Measurements from ENCODE around the gene TMEM147.

The TMEM147 gene

DNA sequence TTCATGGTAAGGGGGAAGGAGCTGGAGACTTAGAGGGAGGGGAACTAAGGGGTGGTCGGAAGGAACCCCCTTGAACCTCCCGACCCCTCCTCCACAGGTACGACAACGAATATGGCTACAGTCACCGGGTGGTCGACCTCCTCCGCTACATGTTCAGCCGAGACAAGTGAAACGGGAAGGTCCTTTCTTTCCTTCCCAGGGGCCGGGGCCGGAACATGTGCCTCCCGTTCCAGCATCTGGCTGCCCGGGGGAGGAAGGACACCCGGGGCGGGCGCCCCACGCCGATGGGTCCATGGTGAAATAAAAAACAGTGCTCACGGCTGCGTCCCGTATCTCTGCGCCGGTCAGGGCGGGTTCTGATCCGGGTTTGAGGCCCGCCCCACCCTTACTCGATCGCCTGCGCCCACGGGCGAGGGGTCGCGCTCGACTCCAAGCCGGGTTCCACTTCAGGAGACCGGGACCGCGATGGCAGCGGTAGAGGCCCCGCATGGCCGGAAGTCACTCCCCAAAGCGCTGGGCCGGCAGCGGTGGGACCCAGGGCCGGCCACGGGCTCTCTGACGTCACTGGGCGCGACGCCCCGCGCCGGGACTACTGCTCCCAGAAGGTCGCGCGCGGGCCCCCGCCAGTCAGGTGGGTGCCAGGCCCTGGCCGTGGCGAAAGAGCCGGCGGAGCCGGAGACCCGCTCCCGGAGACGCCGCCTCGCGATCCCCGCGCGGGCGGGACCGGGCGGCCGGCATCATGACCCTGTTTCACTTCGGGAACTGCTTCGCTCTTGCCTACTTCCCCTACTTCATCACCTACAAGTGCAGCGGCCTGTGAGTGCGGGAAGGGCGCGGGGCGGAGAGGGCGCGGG is at the start of gene TMEM147 (continued):
- TF ChIP-seq ZSCAN16 (tag by site-specific recombination; IDR thresholded peaks at IDR 0.05): peak; percentile 28; the same call in 1 of the 2 replicates
- peak; percentile 82; the same call in 1 of the 2 replicates for TF ChIP-seq ZNF2 (tag by site-specific recombination; IDR thresholded peaks at IDR 0.05)
- TF ChIP-seq KLF17 (tag by site-specific recombination; IDR thresholded peaks at IDR 0.05): peak; percentile 94
- no peak; the same call in 1 of the 2 replicates for TF ChIP-seq OVOL3 (tag by site-specific recombination; IDR thresholded peaks at IDR 0.05)
- peak; percentile 80; the same call in 1 of the 2 replicates for TF ChIP-seq ZNF24 (tag by site-specific recombination; IDR thresholded peaks at IDR 0.05)
- TF ChIP-seq ZNF449 (tag by site-specific recombination; IDR thresholded peaks at IDR 0.05): peak; percentile 64; the same call in 1 of the 2 replicates
- TF ChIP-seq ZNF155 (tag by site-specific recombination; IDR thresholded peaks at IDR 0.05): no peak
- peak; percentile 95 for TF ChIP-seq ZBTB21 (tag by site-specific recombination; IDR thresholded peaks at IDR 0.05)
- TF ChIP-seq ZNF549 (tag by site-specific recombination; IDR thresholded peaks at IDR 0.05): no peak
- peak; percentile 89 for TF ChIP-seq SP2 (tag by site-specific recombination; IDR thresholded peaks at IDR 0.05)
- TF ChIP-seq ZNF518A (tag by site-specific recombination; conservative IDR thresholded peaks at IDR 0.05; ENCODE audit: low read depth): peak; percentile 62; the same call in 1 of the 2 replicates
- peak; percentile 6; the same call in 1 of the 2 replicates for TF ChIP-seq ZNF623 (tag by site-specific recombination; IDR thresholded peaks at IDR 0.05)
- TF ChIP-seq ZNF785 (tag by site-specific recombination; IDR thresholded peaks at IDR 0.05): peak; percentile 78; the same call in 1 of the 2 replicates
- peak; percentile 34; the same call in 1 of the 2 replicates for TF ChIP-seq GFI1B (tag by site-specific recombination; IDR thresholded peaks at IDR 0.05)
- peak; percentile 77; the same call in 1 of the 2 replicates for TF ChIP-seq PBX3 (CRISPR knock-in tag; IDR thresholded peaks at IDR 0.05)
- TF ChIP-seq ZNF302 (tag by site-specific recombination; IDR thresholded peaks at IDR 0.05; ENCODE audit: low read depth): no peak
- peak; percentile 83 for TF ChIP-seq SP7 (tag by site-specific recombination; IDR thresholded peaks at IDR 0.05)
- peak; percentile 27; the same call in 1 of the 2 replicates for TF ChIP-seq ZNF548 (tag by site-specific recombination; IDR thresholded peaks at IDR 0.05)
- TF ChIP-seq KLF9 (tag by site-specific recombination; IDR thresholded peaks at IDR 0.05; ENCODE audit: low read depth): no peak; the same call in 1 of the 2 replicates
- peak; percentile 100 for TF ChIP-seq ZFP69B (tag by site-specific recombination; IDR thresholded peaks at IDR 0.05)
- 0 out of 2 replicates have a peak, but pooled peaks have one; percentile 43 for TF ChIP-seq ZNF791 (tag by site-specific recombination; IDR thresholded peaks at IDR 0.05)
- peak; percentile 39 for TF ChIP-seq ZNF146 (tag by site-specific recombination; IDR thresholded peaks at IDR 0.05)
- peak; percentile 35 for TF ChIP-seq ZBTB48 (tag by site-specific recombination; IDR thresholded peaks at IDR 0.05)
- TF ChIP-seq ZFHX2 (tag by site-specific recombination; conservative IDR thresholded peaks at IDR 0.05): no peak; the same call in 1 of the 2 replicates
- peak; percentile 99 for TF ChIP-seq GLIS2 (tag by site-specific recombination; IDR thresholded peaks at IDR 0.05)
- peak; percentile 96 for TF ChIP-seq ZSCAN30 (tag by site-specific recombination; IDR thresholded peaks at IDR 0.05)
- peak; percentile 51; the same call in 1 of the 2 replicates for TF ChIP-seq ZNF175 (tag by site-specific recombination; IDR thresholded peaks at IDR 0.05)
- peak; percentile 99 for TF ChIP-seq ZXDB (tag by site-specific recombination; IDR thresholded peaks at IDR 0.05)
- TF ChIP-seq ZNF501 (tag by site-specific recombination; IDR thresholded peaks at IDR 0.05): peak; percentile 85; the same call in 1 of the 2 replicates
- TF ChIP-seq ZNF10 (tag by site-specific recombination; IDR thresholded peaks at IDR 0.05): peak; percentile 71

Data from HEK293 (cell line).